ENCODE data around the gene PAK5.

The PAK5 gene

GRCh38 chr20:9503526-9504245 is 335.2 kb downstream of the PAK5 start:
- DNase-seq (ENCODE audit: insufficient read length, low spot score), result no peak
- no peak for FAIRE-seq

GRCh38 chr20:9501473-9501872 is 337.4 kb downstream of the PAK5 start:
- DNase-seq (ENCODE audit: insufficient read length, low spot score), result no peak
- no peak for FAIRE-seq

- DNase-seq (ENCODE audit: insufficient read length, low spot score), result no peak
Observed at GRCh38 chr20:9500121-9500520, 338.8 kb downstream of the PAK5 start.

GRCh38 chr20:9499126-9499899 is 339.6 kb downstream of the PAK5 start:
- no peak for DNase-seq (ENCODE audit: insufficient read length, low spot score)
- no peak for FAIRE-seq

More at GRCh38 chr20:9500121-9500520, 338.8 kb downstream of the PAK5 start:
- FAIRE-seq, result no peak

GRCh38 chr20:9498322-9498721 is 340.6 kb downstream of the PAK5 start:
- FAIRE-seq (no peak), DNase-seq (ENCODE audit: insufficient read length, low spot score) (no peak)

- FAIRE-seq, result no peak
- DNase-seq (ENCODE audit: insufficient read length, low spot score), result no peak
Observed at GRCh38 chr20:9496155-9496554, 342.7 kb downstream of the PAK5 start.

GRCh38 chr20:9495701-9496100 is 343.2 kb downstream of the PAK5 start:
- no peak for FAIRE-seq

GRCh38 chr20:9493803-9494202 is 345.1 kb downstream of the PAK5 start:
- FAIRE-seq (no peak), DNase-seq (ENCODE audit: insufficient read length, low spot score) (no peak)

More at GRCh38 chr20:9495701-9496100, 343.2 kb downstream of the PAK5 start:
- no peak for DNase-seq (ENCODE audit: insufficient read length, low spot score)

- FAIRE-seq, result no peak
- DNase-seq (ENCODE audit: insufficient read length, low spot score), result no peak
Observed at GRCh38 chr20:9492067-9492466, 346.8 kb downstream of the PAK5 start.

- DNase-seq (ENCODE audit: insufficient read length, low spot score), result no peak
- FAIRE-seq, result no peak
Observed at GRCh38 chr20:9491324-9491723, 347.6 kb downstream of the PAK5 start.

GRCh38 chr20:9490631-9491030 is 348.2 kb downstream of the PAK5 start:
- FAIRE-seq, result no peak
- no peak for DNase-seq (ENCODE audit: insufficient read length, low spot score)

GRCh38 chr20:9490161-9490560 is 348.7 kb downstream of the PAK5 start:
- FAIRE-seq (no peak), DNase-seq (ENCODE audit: insufficient read length, low spot score) (no peak)

GRCh38 chr20:9488063-9488462 is 350.8 kb downstream of the PAK5 start:
- DNase-seq (ENCODE audit: insufficient read length, low spot score) (no peak), FAIRE-seq (no peak)
